ENCODE measurements around the gene TPH2.
A peak's percentile ranks its signal among the peaks of the same experiment; 100 is the strongest.

TPH2 gene

GRCh38 chr12:71938728-71939385, at the start of gene TPH2:
Gene TPH2 (plus strand): TSS chr12:71938845. CDS start chr12:71938987, 142 bp downstream.
- Histone ChIP-seq H3K27me3 (replicated peaks; ENCODE audit: control insufficient read depth, insufficient read depth, low read length) (peaks cover 2% of the 10 kb centered on the region), H3K4me3 (ENCODE audit: low read length) (no peak within 1 kb of the TSS), H3K9ac (ENCODE audit: low read length) (no peak within 1 kb of the TSS), H3K9me3 (ENCODE audit: control insufficient read depth, low read length) (no peaks in the 10 kb centered on the region), H3K4me1 (ENCODE audit: control insufficient read depth, insufficient read depth, low read length) (no peaks in the 10 kb centered on the region), H3K36me3 (ENCODE audit: control insufficient read depth, insufficient read depth, low read length, severe bottlenecking) (no peaks in the 10 kb centered on the region)
- peak; percentile 69 for DNase-seq (ENCODE audit: low read depth)

GRCh38 chr12:71890475-71890874, 48.2 kb upstream of the TPH2 start:
- no peaks in the 10 kb centered on the region for H3K27me3 ChIP-seq (replicated peaks; ENCODE audit: control insufficient read depth, insufficient read depth, low read length)
- no peak for DNase-seq (ENCODE audit: low read depth)
- H3K4me3 ChIP-seq (ENCODE audit: low read length), result no peak overlapping the region
- H3K9ac ChIP-seq (ENCODE audit: low read length), result no peak overlapping the region
- peaks cover 35% of the 10 kb centered on the region for H3K36me3 ChIP-seq (ENCODE audit: control insufficient read depth, insufficient read depth, low read length, severe bottlenecking)
- peaks cover 4% of the 10 kb centered on the region for H3K4me1 ChIP-seq (ENCODE audit: control insufficient read depth, insufficient read depth, low read length)
- H3K9me3 ChIP-seq (ENCODE audit: control insufficient read depth, low read length), result no peaks in the 10 kb centered on the region

GRCh38 chr12:71892059-71892458, 46.6 kb upstream of the TPH2 start:
- Histone ChIP-seq H3K4me1 (ENCODE audit: control insufficient read depth, insufficient read depth, low read length) (peaks cover 4% of the 10 kb centered on the region), H3K9me3 (ENCODE audit: control insufficient read depth, low read length) (no peaks in the 10 kb centered on the region), H3K36me3 (ENCODE audit: control insufficient read depth, insufficient read depth, low read length, severe bottlenecking) (peaks cover 37% of the 10 kb centered on the region), H3K27me3 (replicated peaks; ENCODE audit: control insufficient read depth, insufficient read depth, low read length) (no peaks in the 10 kb centered on the region), H3K9ac (ENCODE audit: low read length) (no peak overlapping the region), H3K4me3 (ENCODE audit: low read length) (no peak overlapping the region)
- DNase-seq (ENCODE audit: low read depth), result no peak

GRCh38 chr12:71896205-71896882, 42.3 kb upstream of the TPH2 start:
- H3K27me3 ChIP-seq (replicated peaks; ENCODE audit: control insufficient read depth, insufficient read depth, low read length), result no peaks in the 10 kb centered on the region
- no peak overlapping the region for H3K9ac ChIP-seq (ENCODE audit: low read length)
- peaks cover 4% of the 10 kb centered on the region for H3K4me1 ChIP-seq (ENCODE audit: control insufficient read depth, insufficient read depth, low read length)
- DNase-seq (ENCODE audit: low read depth), result no peak
- no peaks in the 10 kb centered on the region for H3K9me3 ChIP-seq (ENCODE audit: control insufficient read depth, low read length)
- peaks cover 76% of the 10 kb centered on the region for H3K36me3 ChIP-seq (ENCODE audit: control insufficient read depth, insufficient read depth, low read length, severe bottlenecking)
- H3K4me3 ChIP-seq (ENCODE audit: low read length), result no peak overlapping the region

GRCh38 chr12:71900091-71900490, 38.6 kb upstream of the TPH2 start:
- Histone ChIP-seq H3K4me1 (ENCODE audit: control insufficient read depth, insufficient read depth, low read length) (no peaks in the 10 kb centered on the region), H3K36me3 (ENCODE audit: control insufficient read depth, insufficient read depth, low read length, severe bottlenecking) (peaks cover 88% of the 10 kb centered on the region), H3K4me3 (ENCODE audit: low read length) (no peak overlapping the region), H3K27me3 (replicated peaks; ENCODE audit: control insufficient read depth, insufficient read depth, low read length) (no peaks in the 10 kb centered on the region), H3K9ac (ENCODE audit: low read length) (no peak overlapping the region), H3K9me3 (ENCODE audit: control insufficient read depth, low read length) (no peaks in the 10 kb centered on the region)
- peak; percentile 22 for DNase-seq (ENCODE audit: low read depth)

GRCh38 chr12:71904629-71905028, 34.0 kb upstream of the TPH2 start:
- Histone ChIP-seq H3K9ac (ENCODE audit: low read length) (no peak overlapping the region), H3K36me3 (ENCODE audit: control insufficient read depth, insufficient read depth, low read length, severe bottlenecking) (peaks cover 73% of the 10 kb centered on the region), H3K9me3 (ENCODE audit: control insufficient read depth, low read length) (no peaks in the 10 kb centered on the region), H3K4me3 (ENCODE audit: low read length) (no peak overlapping the region), H3K4me1 (ENCODE audit: control insufficient read depth, insufficient read depth, low read length) (no peaks in the 10 kb centered on the region), H3K27me3 (replicated peaks; ENCODE audit: control insufficient read depth, insufficient read depth, low read length) (no peaks in the 10 kb centered on the region)
- no peak for DNase-seq (ENCODE audit: low read depth)

- Histone ChIP-seq H3K4me3 (ENCODE audit: low read length) (no peak overlapping the region), H3K9me3 (ENCODE audit: control insufficient read depth, low read length) (no peaks in the 10 kb centered on the region)
These were observed 3.1 kb upstream of the TPH2 start for GRCh38 chr12:71935594-71935993.

GRCh38 chr12:71940068-71940467, 1.4 kb downstream of the TPH2 start:
- no peak for DNase-seq (ENCODE audit: low read depth)
- H3K4me3 ChIP-seq (ENCODE audit: low read length), result no peak overlapping the region
- no peaks in the 10 kb centered on the region for H3K36me3 ChIP-seq (ENCODE audit: control insufficient read depth, insufficient read depth, low read length, severe bottlenecking)
- H3K9me3 ChIP-seq (ENCODE audit: control insufficient read depth, low read length), result no peaks in the 10 kb centered on the region
- no peaks in the 10 kb centered on the region for H3K4me1 ChIP-seq (ENCODE audit: control insufficient read depth, insufficient read depth, low read length)
- no peak overlapping the region for H3K9ac ChIP-seq (ENCODE audit: low read length)
- H3K27me3 ChIP-seq (replicated peaks; ENCODE audit: control insufficient read depth, insufficient read depth, low read length), result peaks cover 9% of the 10 kb centered on the region

More at GRCh38 chr12:71935594-71935993, 3.1 kb upstream of the TPH2 start:
- no peaks in the 10 kb centered on the region for H3K36me3 ChIP-seq (ENCODE audit: control insufficient read depth, insufficient read depth, low read length, severe bottlenecking)
- no peak for DNase-seq (ENCODE audit: low read depth)
- H3K27me3 ChIP-seq (replicated peaks; ENCODE audit: control insufficient read depth, insufficient read depth, low read length), result no peaks in the 10 kb centered on the region
- no peaks in the 10 kb centered on the region for H3K4me1 ChIP-seq (ENCODE audit: control insufficient read depth, insufficient read depth, low read length)
- no peak overlapping the region for H3K9ac ChIP-seq (ENCODE audit: low read length)

GRCh38 chr12:71941174-71941573, 2.5 kb downstream of the TPH2 start:
- H3K36me3 ChIP-seq (ENCODE audit: control insufficient read depth, insufficient read depth, low read length, severe bottlenecking), result no peaks in the 10 kb centered on the region
- H3K27me3 ChIP-seq (replicated peaks; ENCODE audit: control insufficient read depth, insufficient read depth, low read length), result peaks cover 9% of the 10 kb centered on the region
- no peaks in the 10 kb centered on the region for H3K9me3 ChIP-seq (ENCODE audit: control insufficient read depth, low read length)
- H3K4me1 ChIP-seq (ENCODE audit: control insufficient read depth, insufficient read depth, low read length), result no peaks in the 10 kb centered on the region
- H3K4me3 ChIP-seq (ENCODE audit: low read length), result no peak overlapping the region
- no peak for DNase-seq (ENCODE audit: low read depth)
- H3K9ac ChIP-seq (ENCODE audit: low read length), result no peak overlapping the region

GRCh38 chr12:71942259-71942658, 3.6 kb downstream of the TPH2 start:
- H3K27me3 ChIP-seq (replicated peaks; ENCODE audit: control insufficient read depth, insufficient read depth, low read length), result peaks cover 9% of the 10 kb centered on the region
- H3K36me3 ChIP-seq (ENCODE audit: control insufficient read depth, insufficient read depth, low read length, severe bottlenecking), result no peaks in the 10 kb centered on the region
- no peak for DNase-seq (ENCODE audit: low read depth)
- no peaks in the 10 kb centered on the region for H3K9me3 ChIP-seq (ENCODE audit: control insufficient read depth, low read length)
- no peak overlapping the region for H3K4me3 ChIP-seq (ENCODE audit: low read length)
- H3K9ac ChIP-seq (ENCODE audit: low read length), result no peak overlapping the region
- H3K4me1 ChIP-seq (ENCODE audit: control insufficient read depth, insufficient read depth, low read length), result no peaks in the 10 kb centered on the region

GRCh38 chr12:71942703-71943102, 4.1 kb downstream of the TPH2 start:
- Histone ChIP-seq H3K4me1 (ENCODE audit: control insufficient read depth, insufficient read depth, low read length) (no peaks in the 10 kb centered on the region), H3K27me3 (replicated peaks; ENCODE audit: control insufficient read depth, insufficient read depth, low read length) (peaks cover 9% of the 10 kb centered on the region), H3K36me3 (ENCODE audit: control insufficient read depth, insufficient read depth, low read length, severe bottlenecking) (no peaks in the 10 kb centered on the region), H3K4me3 (ENCODE audit: low read length) (no peak overlapping the region), H3K9me3 (ENCODE audit: control insufficient read depth, low read length) (no peaks in the 10 kb centered on the region), H3K9ac (ENCODE audit: low read length) (no peak overlapping the region)
- DNase-seq (ENCODE audit: low read depth), result no peak
